Measurements from ENCODE around the gene PSMD8. TPM values are rescaled to one million over a fixed set of nuclear protein-coding genes. Genes with fewer than 3 reads are reported as not detected.
"Not testable (repeated sequence)": the region's sequence is repeated elsewhere in the genome, so short reads cannot be mapped to it uniquely, and the experiment has no call there.

PSMD8 gene
- total RNA-seq, 1 experiment from 2014 or later: 658 TPM

DNA sequence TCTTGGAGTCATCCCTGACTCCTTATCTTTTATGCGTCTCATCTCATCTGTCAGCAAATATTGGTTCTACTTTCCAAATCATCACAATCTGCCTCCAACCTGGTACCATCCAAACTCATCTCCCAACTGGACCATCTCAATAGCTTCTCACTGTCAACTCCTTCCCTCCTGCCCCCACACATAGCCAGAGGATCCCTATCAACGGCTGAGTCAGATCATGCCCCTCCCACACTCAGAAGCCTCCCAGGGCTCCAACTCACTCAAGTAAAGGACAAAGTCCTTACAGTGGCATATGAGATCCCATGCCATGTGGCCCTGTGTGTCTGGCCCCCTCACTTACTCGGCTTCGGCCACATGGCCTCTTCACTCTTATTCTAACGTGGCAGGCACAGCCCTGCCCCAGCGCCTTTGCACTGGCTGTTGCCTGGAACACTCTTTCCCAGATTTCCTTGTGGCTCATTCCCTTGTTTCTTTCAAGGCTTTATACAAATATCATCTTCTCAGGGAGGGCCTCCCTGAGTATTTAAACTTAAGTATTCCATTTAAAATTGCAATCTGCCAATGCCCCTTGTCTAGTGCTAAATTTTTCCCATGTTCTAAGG lies 18.4 kb downstream of the PSMD8 start:
- H3K36me3 ChIP-seq: peaks cover 10% of the 10 kb centered on the region
- no peak for DNase-seq
- no peaks in the 10 kb centered on the region for H3K27me3 ChIP-seq
- H3K9me3 ChIP-seq: no peaks in the 10 kb centered on the region
- no peak overlapping the region for H3K4me3 ChIP-seq

- no peak for DNase-seq
- Histone ChIP-seq H3K4me3 (no peak overlapping the region), H3K27me3 (no peaks in the 10 kb centered on the region), H3K36me3 (peaks cover 10% of the 10 kb centered on the region), H3K9me3 (no peaks in the 10 kb centered on the region)
Measured at GRCh38 chr19:38394488-38394887, 20.1 kb downstream of the PSMD8 start.

DNA sequence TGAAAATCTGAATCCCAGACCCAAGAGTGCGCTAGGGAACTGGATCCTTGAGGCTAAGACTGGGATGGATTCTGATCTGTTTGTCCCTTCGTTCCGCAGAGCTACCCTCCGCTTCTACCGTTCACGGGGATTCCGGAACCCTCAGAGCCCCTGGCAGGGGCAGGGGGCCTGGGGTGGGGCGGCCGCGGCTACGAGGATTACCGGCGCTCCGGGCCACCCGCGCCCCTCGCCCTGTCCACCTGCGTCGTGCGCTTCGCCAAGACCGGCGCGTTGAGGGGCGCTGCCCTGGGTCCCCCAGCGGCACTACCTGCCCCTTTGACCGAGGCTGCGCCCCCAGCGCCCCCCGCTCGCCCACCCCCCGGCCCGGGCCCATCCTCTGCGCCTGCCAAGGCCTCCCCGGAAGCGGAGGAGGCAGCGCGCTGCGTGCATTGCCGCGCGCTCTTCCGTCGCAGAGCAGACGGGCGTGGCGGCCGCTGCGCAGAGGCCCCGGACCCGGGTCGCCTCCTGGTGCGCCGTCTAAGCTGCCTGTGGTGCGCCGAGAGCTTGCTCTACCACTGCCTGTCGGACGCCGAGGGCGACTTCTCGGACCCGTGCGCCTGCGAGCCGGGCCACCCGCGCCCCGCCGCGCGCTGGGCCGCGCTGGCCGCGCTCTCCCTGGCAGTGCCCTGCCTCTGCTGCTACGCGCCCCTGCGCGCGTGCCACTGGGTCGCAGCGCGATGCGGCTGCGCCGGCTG lies 21.2 kb downstream of the PSMD8 start:
- Histone ChIP-seq H3K9me3 (no peaks in the 10 kb centered on the region), H3K4me3 (no peak overlapping the region), H3K36me3 (peaks cover 10% of the 10 kb centered on the region), H3K27me3 (no peaks in the 10 kb centered on the region)
- DNase-seq: no peak

DNA sequence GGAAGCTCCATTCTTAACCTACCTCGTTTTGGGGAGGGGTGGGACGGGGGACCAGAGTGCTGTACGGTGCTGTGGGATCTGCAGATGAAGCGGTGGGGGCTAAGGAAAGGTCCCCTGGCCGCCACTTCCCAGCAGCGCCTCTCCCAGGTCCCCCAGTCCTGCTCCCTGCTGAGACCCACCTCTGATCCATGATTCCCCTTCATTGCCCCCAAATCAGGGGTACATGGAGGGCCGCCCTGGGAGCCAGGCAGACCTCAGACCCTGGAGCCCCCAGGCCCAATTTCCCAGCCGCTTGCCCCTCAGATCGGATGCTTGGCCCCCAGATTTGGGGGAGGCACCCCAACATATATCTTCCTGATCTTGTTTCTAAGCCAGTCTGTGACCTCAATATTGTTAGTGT lies 24.7 kb downstream of the PSMD8 start:
- no peak overlapping the region for H3K4me3 ChIP-seq
- peaks cover 6% of the 10 kb centered on the region for H3K36me3 ChIP-seq
- no peaks in the 10 kb centered on the region for H3K27me3 ChIP-seq
- H3K9me3 ChIP-seq: no peaks in the 10 kb centered on the region
- no peak for DNase-seq

DNA sequence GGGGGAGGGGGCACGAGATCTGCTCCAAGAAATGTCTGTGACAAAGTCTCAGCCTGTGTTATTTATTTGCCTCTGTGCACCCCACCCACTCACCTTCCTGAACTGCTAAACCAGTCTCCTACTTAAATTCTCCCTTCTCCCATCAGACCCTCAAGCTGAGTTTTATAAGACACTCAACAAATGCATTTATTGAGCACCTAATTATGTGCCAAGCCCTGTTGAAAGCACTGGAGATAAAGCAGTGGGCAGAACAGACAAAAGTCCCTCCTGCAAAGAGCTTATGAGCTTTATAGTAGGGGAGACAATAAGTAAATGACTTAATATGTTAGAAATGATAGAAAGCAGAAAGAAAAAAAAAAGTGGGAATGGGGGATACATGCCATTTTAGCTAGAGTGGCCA lies 25.2 kb downstream of the PSMD8 start:
- Histone ChIP-seq H3K9me3 (no peaks in the 10 kb centered on the region), H3K4me3 (no peak overlapping the region), H3K36me3 (peaks cover 5% of the 10 kb centered on the region; the same call in 1 of the 2 replicates), H3K27me3 (no peaks in the 10 kb centered on the region)
- DNase-seq: no peak

DNA sequence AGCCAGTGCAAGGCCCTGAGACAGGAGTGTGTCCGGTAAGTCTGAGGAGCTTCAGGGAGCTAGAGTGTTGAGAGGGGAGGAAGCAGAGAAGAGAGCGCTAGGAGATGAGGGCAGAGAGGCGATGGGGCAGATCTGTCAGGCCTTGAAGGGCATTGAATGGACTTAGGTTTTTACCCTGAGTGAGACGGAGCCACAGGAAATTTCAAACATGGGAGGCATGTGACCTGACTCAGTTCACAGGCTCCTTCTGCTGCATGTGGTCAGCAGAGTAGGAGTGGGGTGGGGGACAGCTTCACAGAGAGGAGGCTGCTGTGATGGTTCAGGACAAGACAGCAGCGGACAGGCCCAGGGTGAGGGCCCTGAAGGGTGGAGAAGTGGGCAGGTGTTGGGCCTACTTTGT lies 26.0 kb downstream of the PSMD8 start:
- Histone ChIP-seq H3K27me3 (no peaks in the 10 kb centered on the region), H3K9me3 (no peaks in the 10 kb centered on the region), H3K4me3 (no peak overlapping the region), H3K36me3 (peaks cover 3% of the 10 kb centered on the region; the same call in 1 of the 2 replicates)
- no peak for DNase-seq

- no peak for DNase-seq
- H3K9me3 ChIP-seq: no peaks in the 10 kb centered on the region
- no peak overlapping the region for H3K4me3 ChIP-seq
- peaks cover 3% of the 10 kb centered on the region for H3K36me3 ChIP-seq
- no peaks in the 10 kb centered on the region for H3K27me3 ChIP-seq
Measured at GRCh38 chr19:38401148-38401547, 26.8 kb downstream of the PSMD8 start.

DNA sequence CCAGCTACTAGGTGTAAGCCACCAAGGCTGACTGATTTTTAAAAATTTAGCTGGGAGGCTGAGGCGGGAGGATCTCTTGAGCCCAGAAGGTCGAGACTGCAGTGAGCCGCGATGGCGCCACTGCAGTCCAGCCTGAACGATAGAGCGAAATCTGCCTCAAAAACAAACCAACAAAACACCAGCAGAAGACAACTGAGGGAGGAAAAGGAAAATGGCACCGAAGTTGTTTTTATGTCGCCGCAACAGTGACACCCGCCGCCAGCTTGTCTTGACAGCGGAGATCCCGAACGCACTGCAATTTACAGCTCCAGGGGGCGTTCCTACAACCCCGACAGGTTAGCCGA lies 28.2 kb downstream of the PSMD8 start:
- Histone ChIP-seq H3K4me3 (peak overlapping the region; percentile 72), H3K27me3 (no peaks in the 10 kb centered on the region), H3K9me3 (no peaks in the 10 kb centered on the region), H3K36me3 (peaks cover 3% of the 10 kb centered on the region)
- DNase-seq: no peak

DNA sequence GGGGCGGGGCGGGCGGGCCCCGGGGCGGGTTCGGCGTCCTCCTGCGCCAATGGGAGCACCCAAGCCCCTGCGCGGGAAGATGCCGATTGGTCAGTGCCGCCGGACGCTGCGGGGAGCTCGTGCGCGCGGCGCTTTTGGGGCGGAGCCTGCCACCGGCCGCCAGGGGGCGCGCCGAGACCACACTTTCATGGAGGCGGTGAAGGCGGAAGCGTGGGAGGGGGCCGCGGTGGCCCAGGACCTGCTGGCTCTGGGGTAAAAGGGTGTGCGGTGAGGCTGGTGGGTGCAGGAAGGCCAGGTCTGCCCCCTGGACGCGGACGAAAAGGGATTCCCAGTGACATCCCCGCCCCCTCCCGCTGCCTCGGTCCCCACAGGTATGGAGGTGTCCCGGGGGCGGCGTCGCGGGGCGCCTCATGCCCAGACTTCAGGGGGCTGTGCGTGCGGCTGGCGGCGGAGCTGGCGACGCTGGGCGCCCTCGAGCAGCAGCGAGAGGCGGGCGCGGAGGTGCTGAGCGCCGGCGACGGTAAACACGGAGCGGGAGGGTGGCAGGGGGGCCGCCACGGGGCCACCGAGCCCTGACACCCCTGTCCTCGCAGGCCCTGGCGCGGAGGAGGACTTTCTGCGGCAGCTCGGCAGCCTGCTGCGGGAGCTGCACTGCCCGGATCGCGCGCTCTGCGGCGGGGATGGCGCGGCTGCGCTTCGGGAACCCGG lies 28.8 kb downstream of the PSMD8 start, which contains the start of gene FAM98C:
Gene FAM98C, plus strand, starts transcription at position 127 of the 708 bp plus-strand sequence. Its CDS starts 61 bp downstream, at position 188.
- no peaks in the 10 kb centered on the region for H3K27me3 ChIP-seq
- peaks cover 3% of the 10 kb centered on the region for H3K36me3 ChIP-seq
- peak within 1 kb of the TSS; percentile 72 for H3K4me3 ChIP-seq
- peak; percentile 96 for DNase-seq
- H3K9me3 ChIP-seq: no peaks in the 10 kb centered on the region

DNA sequence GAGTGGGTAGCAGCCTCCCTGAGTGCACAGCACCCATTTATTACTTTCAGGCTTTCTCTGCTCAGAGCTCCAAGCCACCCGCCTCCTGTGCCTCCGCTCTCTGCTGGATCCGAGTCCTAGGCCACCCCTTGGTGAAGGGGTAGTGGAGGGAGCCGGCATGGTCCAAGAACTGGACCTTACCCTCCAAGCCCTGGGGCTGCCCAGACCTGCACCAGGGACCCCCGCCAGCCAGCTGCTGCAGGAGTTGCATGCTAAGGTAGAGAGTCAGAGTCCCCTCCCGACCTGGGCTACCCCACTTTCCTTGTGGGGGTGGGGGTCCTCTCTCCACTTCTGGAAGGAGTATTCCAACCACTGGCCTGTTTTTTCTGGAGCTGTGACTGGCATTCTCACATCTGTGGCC lies 30.5 kb downstream of the PSMD8 start:
- Histone ChIP-seq H3K9me3 (no peaks in the 10 kb centered on the region), H3K27me3 (no peaks in the 10 kb centered on the region), H3K4me3 (no peak overlapping the region), H3K36me3 (peaks cover 3% of the 10 kb centered on the region)
- DNase-seq: no peak

- DNase-seq: no peak
- no peak overlapping the region for H3K4me3 ChIP-seq
- peaks cover 3% of the 10 kb centered on the region for H3K36me3 ChIP-seq
- no peaks in the 10 kb centered on the region for H3K27me3 ChIP-seq
- H3K9me3 ChIP-seq: no peaks in the 10 kb centered on the region
Measured at GRCh38 chr19:38405276-38405675, 30.9 kb downstream of the PSMD8 start.

GRCh38 chr19:38409631-38410133 lies 35.3 kb downstream of the PSMD8 start:
- Histone ChIP-seq H3K36me3 (peaks cover under 1% of the 10 kb centered on the region), H3K9me3 (no peaks in the 10 kb centered on the region), H3K27me3 (no peaks in the 10 kb centered on the region), H3K4me3 (no peak overlapping the region)
- no peak for DNase-seq

- not testable (repeated sequence) for H3K4me3 ChIP-seq, H3K36me3 ChIP-seq, DNase-seq, H3K27me3 ChIP-seq, H3K9me3 ChIP-seq
Measured at GRCh38 chr19:38410407-38410806, 36.0 kb downstream of the PSMD8 start.

DNA sequence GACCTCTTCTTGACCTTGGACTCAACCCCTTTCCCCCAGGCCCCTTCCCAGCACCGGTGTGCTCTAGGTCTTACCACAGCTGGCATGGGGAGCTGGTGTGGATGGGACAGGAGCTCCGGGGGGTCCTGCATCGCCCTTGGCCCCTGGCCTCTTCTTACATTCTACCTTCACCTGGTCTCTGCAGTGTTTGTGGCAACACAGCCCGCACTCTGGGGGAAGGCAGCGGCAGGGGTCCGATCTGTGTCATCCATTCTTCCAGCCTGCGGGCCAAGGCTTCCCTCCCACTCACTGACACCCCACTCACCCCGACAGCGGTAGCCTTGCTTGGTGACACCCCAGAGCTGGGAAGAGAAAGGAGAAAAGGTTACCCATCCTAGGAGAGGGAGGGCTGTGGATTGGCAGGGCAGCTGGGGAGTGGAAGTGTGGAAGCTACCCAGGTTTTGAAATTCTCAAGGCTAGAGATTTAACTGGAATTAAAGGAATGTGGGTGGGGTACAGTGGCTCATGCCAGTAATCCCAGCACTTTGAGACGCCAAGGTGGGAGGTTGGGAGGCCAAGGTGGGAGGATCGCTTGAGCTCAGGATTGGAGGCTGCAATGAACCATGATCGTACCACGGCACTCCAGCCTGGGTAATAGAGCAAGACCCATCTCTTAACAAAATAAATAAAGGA lies 36.8 kb downstream of the PSMD8 start:
- Histone ChIP-seq H3K4me3 (no peak overlapping the region), H3K36me3 (no peaks in the 10 kb centered on the region; the same call in 1 of the 2 replicates), H3K9me3 (no peaks in the 10 kb centered on the region), H3K27me3 (no peaks in the 10 kb centered on the region)
- DNase-seq: no peak

GRCh38 chr19:38411898-38412297 lies 37.5 kb downstream of the PSMD8 start:
- H3K36me3 ChIP-seq, DNase-seq, H3K27me3 ChIP-seq, H3K9me3 ChIP-seq, H3K4me3 ChIP-seq: not testable (repeated sequence)

GRCh38 chr19:38412491-38412890 lies 38.1 kb downstream of the PSMD8 start:
- H3K9me3 ChIP-seq: no peaks in the 10 kb centered on the region
- no peaks in the 10 kb centered on the region for H3K36me3 ChIP-seq
- no peak overlapping the region for H3K4me3 ChIP-seq
- H3K27me3 ChIP-seq: no peaks in the 10 kb centered on the region
- DNase-seq: no peak

GRCh38 chr19:38412961-38413360 lies 38.6 kb downstream of the PSMD8 start:
- Histone ChIP-seq H3K9me3 (no peaks in the 10 kb centered on the region), H3K36me3 (no peaks in the 10 kb centered on the region), H3K4me3 (no peak overlapping the region), H3K27me3 (no peaks in the 10 kb centered on the region)
- no peak for DNase-seq

Measured in MG63 (cell line).